Measurements from ENCODE around the gene RHOG.

GRCh38 chr11:3833449-3833848 lies 7.3 kb downstream of the RHOG start:
- TF ChIP-seq CTCF (conservative IDR thresholded peaks at IDR 0.05), result no peak
- no peak for TF ChIP-seq EZH2 (IDR thresholded peaks at IDR 0.05; ENCODE audit: low read depth)
